Epithelial cell of esophagus (primary cell): ENCODE measurements around the gene ITFG1.

Experiments
- DNase-seq: peaks from one replicate; pipeline ENCODE4 v3.0.0; 2010; ENCODE audit warnings: low read depth
- H3K4me3 ChIP-seq: 2 replicates; pipeline ENCODE4 v1.5.1; 2011; ENCODE audit warnings: mild to moderate bottlenecking, low read length, control low read depth
- TF ChIP-seq, protein P1 (sequence below): IDR thresholded peaks from 2 replicates; pipeline ENCODE4 v1.5.1; 2011; ENCODE audit warnings: low read depth, mild to moderate bottlenecking, low read length, control low read depth, inconsistent platforms; ENCODE audit not compliant: insufficient read depth; ENCODE audit errors: missing control alignments

Gene ITFG1

DNA sequence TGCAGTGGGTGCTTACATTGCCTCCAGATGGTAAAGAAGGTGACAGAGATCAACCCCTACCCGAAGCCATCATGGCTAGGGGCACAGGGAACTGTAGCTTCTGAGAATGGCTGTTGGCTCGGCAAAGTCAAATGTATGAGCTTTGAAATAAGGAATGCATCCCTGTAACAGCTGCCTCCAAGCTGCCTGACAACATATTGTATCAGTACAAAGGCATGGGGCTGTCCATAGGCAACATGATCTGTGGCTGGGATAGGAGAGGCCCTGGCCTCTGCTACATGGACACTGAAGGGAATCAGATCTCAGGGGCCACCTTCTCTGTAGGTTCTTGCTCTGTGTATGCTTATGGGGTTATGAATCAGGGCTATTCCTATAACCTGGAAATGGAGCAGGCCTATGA, 197.9 kb downstream of the ITFG1 start:
- no peak overlapping the region for H3K4me3 ChIP-seq

DNA sequence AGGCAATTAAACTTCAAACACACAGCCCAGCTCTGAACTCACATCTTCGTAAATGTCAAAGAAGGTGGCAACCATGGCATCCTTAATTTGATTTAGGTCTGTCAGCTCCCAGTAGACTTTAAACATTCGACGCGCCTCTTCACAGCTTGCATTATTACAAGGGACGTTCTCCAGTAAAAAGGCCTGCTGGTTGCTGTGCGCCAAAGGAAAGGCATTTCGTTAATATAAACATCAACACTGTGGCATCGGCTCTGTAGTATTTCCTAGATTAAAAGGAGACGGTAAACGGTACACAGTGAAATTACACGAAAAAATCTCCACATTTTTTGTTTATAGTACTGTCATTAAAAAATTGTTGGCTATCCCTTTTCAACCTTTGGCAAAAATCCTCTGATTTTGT, 200.4 kb downstream of the ITFG1 start:
- H3K4me3 ChIP-seq = no peak overlapping the region
- DNase-seq = no peak
- TF ChIP-seq, protein P1, sequence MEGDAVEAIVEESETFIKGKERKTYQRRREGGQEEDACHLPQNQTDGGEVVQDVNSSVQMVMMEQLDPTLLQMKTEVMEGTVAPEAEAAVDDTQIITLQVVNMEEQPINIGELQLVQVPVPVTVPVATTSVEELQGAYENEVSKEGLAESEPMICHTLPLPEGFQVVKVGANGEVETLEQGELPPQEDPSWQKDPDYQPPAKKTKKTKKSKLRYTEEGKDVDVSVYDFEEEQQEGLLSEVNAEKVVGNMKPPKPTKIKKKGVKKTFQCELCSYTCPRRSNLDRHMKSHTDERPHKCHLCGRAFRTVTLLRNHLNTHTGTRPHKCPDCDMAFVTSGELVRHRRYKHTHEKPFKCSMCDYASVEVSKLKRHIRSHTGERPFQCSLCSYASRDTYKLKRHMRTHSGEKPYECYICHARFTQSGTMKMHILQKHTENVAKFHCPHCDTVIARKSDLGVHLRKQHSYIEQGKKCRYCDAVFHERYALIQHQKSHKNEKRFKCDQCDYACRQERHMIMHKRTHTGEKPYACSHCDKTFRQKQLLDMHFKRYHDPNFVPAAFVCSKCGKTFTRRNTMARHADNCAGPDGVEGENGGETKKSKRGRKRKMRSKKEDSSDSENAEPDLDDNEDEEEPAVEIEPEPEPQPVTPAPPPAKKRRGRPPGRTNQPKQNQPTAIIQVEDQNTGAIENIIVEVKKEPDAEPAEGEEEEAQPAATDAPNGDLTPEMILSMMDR = no peak

More for the DNA sequence above, 197.9 kb downstream of the ITFG1 start:
- no peak for DNase-seq
- TF ChIP-seq, protein P1 = no peak

DNA sequence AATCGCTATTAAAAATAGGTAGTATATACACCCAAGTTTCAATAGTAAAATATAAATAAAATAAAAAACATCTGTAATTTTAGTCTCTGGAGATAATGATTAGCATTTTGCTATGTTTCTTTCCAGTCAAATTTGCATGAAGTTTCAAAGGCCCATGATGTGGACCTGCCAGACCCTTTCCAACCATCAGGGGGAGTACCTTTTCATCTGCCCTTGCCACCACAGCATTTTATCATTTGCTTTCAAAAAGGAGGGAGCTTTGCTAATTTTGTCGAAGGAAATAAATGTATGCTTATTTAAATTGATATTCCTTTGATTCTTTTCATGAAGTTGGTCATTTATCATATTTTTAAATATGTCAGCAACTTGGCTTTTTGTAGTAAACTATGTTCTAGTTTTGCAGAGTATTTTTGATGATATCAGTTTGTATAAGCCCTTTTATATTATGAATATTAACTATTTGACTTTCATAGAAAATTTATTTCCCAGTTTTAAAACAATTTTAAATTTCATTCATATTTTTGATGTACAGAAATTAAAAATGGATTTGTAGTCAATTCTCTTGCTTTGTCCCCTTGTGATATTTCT, 201.9 kb downstream of the ITFG1 start:
- no peak overlapping the region for H3K4me3 ChIP-seq
- peak; percentile 30 for DNase-seq
- TF ChIP-seq, protein P1 = peak; percentile 76

DNA sequence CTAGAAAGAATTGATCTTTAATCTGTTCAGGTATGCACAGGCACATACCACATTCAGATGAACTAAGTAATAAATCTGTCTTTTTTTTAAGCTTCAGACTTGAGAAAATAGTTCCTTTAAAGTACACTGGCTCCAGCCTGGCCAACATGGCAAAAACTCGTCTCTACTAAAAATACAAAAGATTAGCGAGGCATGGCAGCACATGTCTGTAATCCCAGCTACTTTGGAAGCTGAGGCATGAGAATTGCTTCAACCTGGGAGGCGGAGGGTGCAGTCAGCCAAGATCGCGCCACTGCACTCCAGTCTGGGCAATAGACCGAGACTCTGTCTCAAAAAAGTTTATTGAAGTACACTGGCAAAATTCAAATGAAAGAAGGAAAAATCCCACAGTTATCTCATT, 206.1 kb downstream of the ITFG1 start:
- TF ChIP-seq, protein P1 = no peak
- DNase-seq = no peak
- no peak overlapping the region for H3K4me3 ChIP-seq

DNA sequence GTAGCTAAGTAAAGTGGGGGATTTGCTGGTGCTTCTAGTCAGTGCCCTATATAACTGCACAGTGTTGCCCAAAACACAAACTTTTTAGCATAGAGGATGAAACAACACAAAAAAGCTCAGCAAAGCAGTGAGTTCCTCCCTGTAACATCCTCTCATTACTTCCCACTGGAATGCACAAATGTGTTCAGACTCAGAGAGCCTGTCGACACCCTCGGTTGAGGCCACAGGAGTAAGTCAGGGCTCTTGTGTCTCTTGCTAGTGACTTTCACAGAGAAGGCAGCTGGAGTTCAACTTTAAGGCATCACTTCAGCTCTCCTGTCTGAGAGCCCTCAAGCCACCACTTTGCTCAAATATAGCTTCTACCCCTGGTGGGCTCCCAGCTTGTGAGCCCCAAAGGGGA, 209.9 kb downstream of the ITFG1 start:
- DNase-seq = no peak
- H3K4me3 ChIP-seq = no peak overlapping the region
- TF ChIP-seq, protein P1 = no peak

DNA sequence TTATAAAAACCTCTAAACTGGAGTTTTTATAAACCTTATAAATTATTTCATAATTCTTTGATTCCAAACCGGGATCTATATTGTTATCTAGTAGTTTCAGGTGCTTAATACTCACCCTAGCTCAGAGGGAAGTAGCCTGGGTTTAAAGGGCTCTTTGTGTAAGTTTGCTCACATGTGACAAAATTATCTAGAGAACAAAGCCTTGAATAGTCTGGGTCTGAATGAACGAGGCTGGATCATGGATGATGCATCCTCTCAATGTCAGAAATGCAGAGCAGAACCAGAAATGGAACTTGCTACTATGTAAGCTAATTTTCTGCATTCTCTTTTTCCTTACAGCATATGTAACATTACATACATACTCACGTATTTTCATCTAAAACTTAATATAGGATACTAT, 213.2 kb downstream of the ITFG1 start:
- TF ChIP-seq, protein P1 = no peak
- H3K4me3 ChIP-seq = no peak overlapping the region
- no peak for DNase-seq

DNA sequence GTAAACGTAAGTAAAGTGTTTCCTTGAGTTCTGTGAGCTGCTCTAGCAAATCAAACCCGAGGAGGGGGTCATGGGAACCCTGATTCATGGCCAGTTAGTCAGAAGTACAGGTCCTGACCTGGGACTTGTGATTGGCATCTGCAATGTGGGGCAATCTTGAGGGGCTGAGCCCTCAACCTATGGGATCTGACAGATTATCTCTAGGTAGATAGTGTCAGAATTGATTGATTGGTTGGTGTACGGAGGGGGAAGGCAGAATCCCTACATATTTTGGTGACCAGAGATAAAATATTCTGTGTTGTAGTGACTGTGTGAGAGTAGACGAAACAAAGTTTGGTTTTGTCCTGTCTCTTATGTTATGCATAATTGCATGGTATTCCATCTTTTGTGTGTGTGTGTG, 216.7 kb downstream of the ITFG1 start:
- DNase-seq = no peak
- no peak overlapping the region for H3K4me3 ChIP-seq
- TF ChIP-seq, protein P1 = no peak
